Vagina (tissue), 2 donors: ENCODE measurements around the gene BIRC7.

Experiments used
- POLR2A ChIP-seq, 2 donors: fragments of 450-650 bp; IDR thresholded peaks; one replicate each; pipeline ENCODE4 v1.6.1; 2017; ENCODE audit warnings: antibody characterized with exemption in 2 of 2, mild to moderate bottlenecking in 2 of 2, moderate library complexity in 2 of 2
- POLR2AphosphoS5 ChIP-seq, 2 donors: sonication (generic); formaldehyde crosslinking; IDR thresholded peaks; one replicate each; pipeline ENCODE4 v1.9.0; 2017; ENCODE audit warnings: antibody characterized with exemption in 2 of 2, mild to moderate bottlenecking in 2 of 2, low read depth in 1 of 2; ENCODE audit not compliant: insufficient read depth in 1 of 2

GRCh38 chr20:63289311-63290135 is 53.8 kb downstream of the BIRC7 start:
- TF ChIP-seq POLR2AphosphoS5 (IDR thresholded peaks at IDR 0.05; ENCODE audit: insufficient read depth in 1 of 2, low read depth in 1 of 2) (no peak), POLR2A (IDR thresholded peaks at IDR 0.05) (no peak)
